ENCODE data around the gene MYH10.

The MYH10 gene

GRCh38 chr17:8647956-8648355 is 17.4 kb upstream of the MYH10 start:
- Histone ChIP-seq H3K79me2 (ENCODE audit: low read length) (no peaks in the 10 kb centered on the region), H3K9me2 (replicated peaks; ENCODE audit: insufficient read depth, low read length) (no peaks in the 10 kb centered on the region), H3K4me1 (ENCODE audit: low read length) (no peaks in the 10 kb centered on the region; the same call in 1 of the 2 replicates), H3K36me3 (replicated peaks; ENCODE audit: insufficient read depth, low read length) (no peaks in the 10 kb centered on the region), H3K9ac (ENCODE audit: low read length) (no peak overlapping the region), H3K4me2 (ENCODE audit: low read depth, low read length) (no peak overlapping the region), H2AFZ (ENCODE audit: low read length) (no peak overlapping the region), H3K9me3 (replicated peaks; ENCODE audit: insufficient read depth, low read length) (no peaks in the 10 kb centered on the region), H4K20me1 (ENCODE audit: insufficient read depth, low read length) (no peaks in the 10 kb centered on the region), H3K27ac (ENCODE audit: low read length) (no peak overlapping the region), H3K27me3 (replicated peaks; ENCODE audit: insufficient read depth, low read length) (no peaks in the 10 kb centered on the region), H3K4me3 (ENCODE audit: low read length) (no peak overlapping the region), H3F3A (ENCODE audit: insufficient read depth, low read length) (no peaks in the 10 kb centered on the region)
- no peak for DNase-seq
- no peak for TF ChIP-seq EZH2 (optimal IDR thresholded peaks at IDR 0.05; ENCODE audit: low read depth, low read length)
- no peak for TF ChIP-seq EZH2phosphoT487 (IDR thresholded peaks at IDR 0.05; ENCODE audit: low read length)
- no peak for TF ChIP-seq CTCF (IDR thresholded peaks at IDR 0.05; ENCODE audit: low read length)

DNA sequence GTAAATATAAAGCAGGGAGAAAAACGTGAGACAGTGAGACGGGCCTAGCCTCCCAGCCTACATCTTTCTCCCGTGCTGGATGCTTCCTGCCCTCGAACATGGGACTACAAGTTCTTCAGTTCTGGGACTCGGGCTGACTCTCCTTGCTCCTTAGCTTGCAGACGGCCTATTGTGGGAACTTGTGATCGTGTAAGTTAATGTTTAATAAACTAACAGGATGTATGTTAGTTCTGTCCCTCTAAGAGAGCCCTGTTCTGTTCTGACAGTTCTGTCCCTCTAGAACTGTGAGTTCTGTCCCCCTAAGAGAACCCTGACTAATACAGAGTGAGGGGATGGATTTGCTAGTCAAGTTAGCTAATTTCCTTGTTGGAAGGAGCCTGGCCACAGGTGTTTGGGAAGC is 16.7 kb upstream of the MYH10 start:
- H3K9ac ChIP-seq (ENCODE audit: low read length): no peak overlapping the region
- H3K79me2 ChIP-seq (ENCODE audit: low read length): no peaks in the 10 kb centered on the region
- no peaks in the 10 kb centered on the region for H3K9me3 ChIP-seq (replicated peaks; ENCODE audit: insufficient read depth, low read length)
- no peaks in the 10 kb centered on the region for H3K36me3 ChIP-seq (replicated peaks; ENCODE audit: insufficient read depth, low read length)
- H3K27me3 ChIP-seq (replicated peaks; ENCODE audit: insufficient read depth, low read length): no peaks in the 10 kb centered on the region
- no peak overlapping the region for H3K27ac ChIP-seq (ENCODE audit: low read length)
- no peak overlapping the region for H3K4me3 ChIP-seq (ENCODE audit: low read length)
- H3K9me2 ChIP-seq (replicated peaks; ENCODE audit: insufficient read depth, low read length): no peaks in the 10 kb centered on the region
- H3K4me1 ChIP-seq (ENCODE audit: low read length): no peaks in the 10 kb centered on the region; the same call in 1 of the 2 replicates
- no peak overlapping the region for H2AFZ ChIP-seq (ENCODE audit: low read length)
- no peaks in the 10 kb centered on the region for H4K20me1 ChIP-seq (ENCODE audit: insufficient read depth, low read length)
- H3F3A ChIP-seq (ENCODE audit: insufficient read depth, low read length): no peaks in the 10 kb centered on the region
- TF ChIP-seq CTCF (IDR thresholded peaks at IDR 0.05; ENCODE audit: low read length) (no peak), EZH2phosphoT487 (IDR thresholded peaks at IDR 0.05; ENCODE audit: low read length) (no peak), EZH2 (optimal IDR thresholded peaks at IDR 0.05; ENCODE audit: low read depth, low read length) (no peak)
- DNase-seq: no peak
- H3K4me2 ChIP-seq (ENCODE audit: low read depth, low read length): no peak overlapping the region

DNA sequence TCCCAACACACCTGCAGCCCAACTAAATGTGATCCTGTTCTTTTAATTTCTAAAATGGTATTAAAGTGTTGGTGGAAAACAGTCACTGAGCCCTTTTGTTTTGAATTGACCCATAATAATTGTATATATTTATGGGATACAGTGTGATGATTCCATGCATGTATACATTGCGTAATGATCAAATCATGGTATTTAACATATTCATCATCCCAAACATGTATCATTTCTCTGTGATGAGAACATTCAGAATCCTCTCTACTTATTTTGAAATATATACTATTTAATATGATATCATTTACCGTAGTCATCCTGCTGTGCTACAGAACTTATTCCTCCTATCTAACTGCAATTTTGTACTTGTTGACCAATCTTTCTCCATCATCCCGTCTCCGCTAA is 14.0 kb upstream of the MYH10 start:
- Histone ChIP-seq H3K36me3 (replicated peaks; ENCODE audit: insufficient read depth, low read length) (no peaks in the 10 kb centered on the region), H3K9me2 (replicated peaks; ENCODE audit: insufficient read depth, low read length) (no peaks in the 10 kb centered on the region), H3K27me3 (replicated peaks; ENCODE audit: insufficient read depth, low read length) (no peaks in the 10 kb centered on the region), H3K9me3 (replicated peaks; ENCODE audit: insufficient read depth, low read length) (no peaks in the 10 kb centered on the region), H3K79me2 (ENCODE audit: low read length) (no peaks in the 10 kb centered on the region), H3K27ac (ENCODE audit: low read length) (no peak overlapping the region), H3K9ac (ENCODE audit: low read length) (no peak overlapping the region), H3K4me2 (ENCODE audit: low read depth, low read length) (no peak overlapping the region), H2AFZ (ENCODE audit: low read length) (no peak overlapping the region), H3K4me1 (ENCODE audit: low read length) (no peaks in the 10 kb centered on the region), H3K4me3 (ENCODE audit: low read length) (no peak overlapping the region), H4K20me1 (ENCODE audit: insufficient read depth, low read length) (no peaks in the 10 kb centered on the region), H3F3A (ENCODE audit: insufficient read depth, low read length) (no peaks in the 10 kb centered on the region)
- no peak for DNase-seq
- TF ChIP-seq EZH2phosphoT487 (IDR thresholded peaks at IDR 0.05; ENCODE audit: low read length): no peak

DNA sequence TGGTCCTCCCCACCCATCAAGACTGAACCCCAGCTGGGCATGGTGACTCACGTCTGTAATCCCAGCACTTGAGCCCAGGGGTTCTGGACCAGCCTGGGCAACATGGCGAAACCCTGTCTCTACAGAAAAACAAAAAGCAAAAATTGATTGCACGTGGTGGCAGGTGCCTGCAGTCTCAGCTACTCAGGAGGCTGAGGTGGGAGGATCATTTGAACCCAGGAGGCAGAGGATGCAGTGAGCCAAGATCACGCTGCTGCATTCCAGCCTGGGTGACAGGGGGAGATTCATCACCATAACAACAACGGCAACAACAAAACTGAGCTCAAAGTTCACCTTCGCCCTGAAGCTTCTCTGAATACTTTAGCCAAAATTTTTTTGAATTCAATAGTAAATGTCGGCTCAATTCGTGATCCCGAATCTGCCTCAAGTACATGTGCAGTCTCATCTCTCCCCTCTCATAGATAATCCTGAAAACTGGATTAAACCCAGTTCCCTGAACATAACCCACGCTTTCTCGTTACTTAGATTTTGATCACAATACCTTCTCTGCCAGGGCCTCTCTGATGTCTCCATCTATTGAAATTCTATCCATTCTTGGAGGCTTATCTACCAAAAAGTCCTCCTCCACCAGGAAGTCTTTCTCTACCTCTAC is 13.5 kb upstream of the MYH10 start:
- no peak for DNase-seq
- H3K4me1 ChIP-seq (ENCODE audit: low read length): no peaks in the 10 kb centered on the region
- H3F3A ChIP-seq (ENCODE audit: insufficient read depth, low read length): no peaks in the 10 kb centered on the region

More for the DNA sequence above, 13.5 kb upstream of the MYH10 start:
- Histone ChIP-seq H3K27ac (ENCODE audit: low read length) (no peak overlapping the region), H3K9me3 (replicated peaks; ENCODE audit: insufficient read depth, low read length) (no peaks in the 10 kb centered on the region), H3K9ac (ENCODE audit: low read length) (no peak overlapping the region), H3K79me2 (ENCODE audit: low read length) (no peaks in the 10 kb centered on the region), H3K4me2 (ENCODE audit: low read depth, low read length) (no peak overlapping the region), H3K36me3 (replicated peaks; ENCODE audit: insufficient read depth, low read length) (no peaks in the 10 kb centered on the region), H2AFZ (ENCODE audit: low read length) (no peak overlapping the region), H3K9me2 (replicated peaks; ENCODE audit: insufficient read depth, low read length) (no peaks in the 10 kb centered on the region), H3K4me3 (ENCODE audit: low read length) (no peak overlapping the region), H3K27me3 (replicated peaks; ENCODE audit: insufficient read depth, low read length) (no peaks in the 10 kb centered on the region), H4K20me1 (ENCODE audit: insufficient read depth, low read length) (no peaks in the 10 kb centered on the region)
- TF ChIP-seq CTCF (IDR thresholded peaks at IDR 0.05; ENCODE audit: low read length) (no peak), EZH2 (optimal IDR thresholded peaks at IDR 0.05; ENCODE audit: low read depth, low read length) (no peak), EZH2phosphoT487 (IDR thresholded peaks at IDR 0.05; ENCODE audit: low read length) (no peak)

Data from MM.1S (cell line).